ENCODE measurements around the gene SH3BGR. TPM values are rescaled to one million over a fixed set of nuclear protein-coding genes. Genes with fewer than 3 reads are reported as not detected.

SH3BGR gene
- total RNA-seq, 1 experiment from 2014 or later, result 0.82 TPM

DNA sequence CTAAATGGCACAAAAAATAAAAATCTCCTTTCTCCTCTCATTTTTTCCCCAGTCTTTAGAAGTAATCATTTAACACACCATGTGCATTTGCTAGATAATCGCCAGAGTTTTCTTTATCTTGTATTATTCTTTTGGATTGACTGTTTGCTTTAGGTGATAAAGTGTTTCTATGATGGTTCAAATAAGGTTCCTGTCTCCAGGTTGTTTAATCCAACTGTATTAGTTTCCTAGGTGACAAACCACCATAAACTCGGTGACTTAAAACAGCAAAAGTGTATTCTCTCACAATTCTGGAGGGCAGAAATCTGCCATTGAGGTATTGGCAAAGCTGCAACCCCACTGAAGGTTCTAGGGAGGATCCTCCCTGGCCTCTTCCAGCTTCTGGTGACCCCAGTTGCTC lies 109.4 kb downstream of the SH3BGR start:
- Mint-ChIP-seq H3K27me3 (ENCODE audit: insufficient read depth, unreplicated experiment) (peaks cover 7% of the 10 kb centered on the region), H3K36me3 (ENCODE audit: insufficient read depth, unreplicated experiment) (no peaks in the 10 kb centered on the region), H3K4me3 (ENCODE audit: unreplicated experiment) (no peak overlapping the region), H3K9me3 (ENCODE audit: unreplicated experiment) (no peaks in the 10 kb centered on the region), H3K27ac (ENCODE audit: unreplicated experiment) (no peak overlapping the region), H3K4me1 (ENCODE audit: low read depth, unreplicated experiment) (no peaks in the 10 kb centered on the region)
- ChIA-PET POLR2A (no interaction called here), CTCF (no interaction called here)
- H3K4me1 ChIP-seq, result no peaks in the 10 kb centered on the region
- BruUV-seq (replicated peaks), result no TSS peak
- DNase-seq, result no peak
- no peaks in the 10 kb centered on the region for H3K9me3 ChIP-seq
- H3K4me3 ChIP-seq (ENCODE audit: low read depth, low read length), result no peak overlapping the region
- intact Hi-C loops (cut with micrococcal nuclease; ENCODE audit: unreplicated experiment), result no loop called here
- no peaks in the 10 kb centered on the region for H3K36me3 ChIP-seq (ENCODE audit: control insufficient read depth, insufficient read depth, low read length)
- no peaks in the 10 kb centered on the region for H3K27me3 ChIP-seq (replicated peaks; ENCODE audit: control insufficient read depth, insufficient read depth, low read length)
- TF ChIP-seq, protein P1, sequence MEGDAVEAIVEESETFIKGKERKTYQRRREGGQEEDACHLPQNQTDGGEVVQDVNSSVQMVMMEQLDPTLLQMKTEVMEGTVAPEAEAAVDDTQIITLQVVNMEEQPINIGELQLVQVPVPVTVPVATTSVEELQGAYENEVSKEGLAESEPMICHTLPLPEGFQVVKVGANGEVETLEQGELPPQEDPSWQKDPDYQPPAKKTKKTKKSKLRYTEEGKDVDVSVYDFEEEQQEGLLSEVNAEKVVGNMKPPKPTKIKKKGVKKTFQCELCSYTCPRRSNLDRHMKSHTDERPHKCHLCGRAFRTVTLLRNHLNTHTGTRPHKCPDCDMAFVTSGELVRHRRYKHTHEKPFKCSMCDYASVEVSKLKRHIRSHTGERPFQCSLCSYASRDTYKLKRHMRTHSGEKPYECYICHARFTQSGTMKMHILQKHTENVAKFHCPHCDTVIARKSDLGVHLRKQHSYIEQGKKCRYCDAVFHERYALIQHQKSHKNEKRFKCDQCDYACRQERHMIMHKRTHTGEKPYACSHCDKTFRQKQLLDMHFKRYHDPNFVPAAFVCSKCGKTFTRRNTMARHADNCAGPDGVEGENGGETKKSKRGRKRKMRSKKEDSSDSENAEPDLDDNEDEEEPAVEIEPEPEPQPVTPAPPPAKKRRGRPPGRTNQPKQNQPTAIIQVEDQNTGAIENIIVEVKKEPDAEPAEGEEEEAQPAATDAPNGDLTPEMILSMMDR (IDR thresholded peaks at IDR 0.05; ENCODE audit: insufficient read depth in 1 of 2, low read depth in 1 of 2, low read length in 1 of 2, severe bottlenecking in 1 of 2, unreplicated experiment in 1 of 2), result no peak

GRCh38 chr21:39562791-39563770 lies 111.3 kb downstream of the SH3BGR start:
- H3K4me1 Mint-ChIP-seq (ENCODE audit: low read depth, unreplicated experiment), result no peaks in the 10 kb centered on the region
- intact Hi-C loops (cut with micrococcal nuclease; ENCODE audit: unreplicated experiment), result no loop called here
- Histone ChIP-seq H3K4me3 (ENCODE audit: low read depth, low read length) (no peak overlapping the region), H3K4me1 (no peaks in the 10 kb centered on the region), H3K9me3 (no peaks in the 10 kb centered on the region), H3K27me3 (replicated peaks; ENCODE audit: control insufficient read depth, insufficient read depth, low read length) (no peaks in the 10 kb centered on the region), H3K36me3 (ENCODE audit: control insufficient read depth, insufficient read depth, low read length) (no peaks in the 10 kb centered on the region)
- peaks cover 7% of the 10 kb centered on the region for H3K27me3 Mint-ChIP-seq (ENCODE audit: insufficient read depth, unreplicated experiment)
- no TSS peak for BruUV-seq (replicated peaks)
- H3K27ac Mint-ChIP-seq (ENCODE audit: unreplicated experiment), result no peak overlapping the region
- TF ChIP-seq, protein P1 (IDR thresholded peaks at IDR 0.05; ENCODE audit: insufficient read depth in 1 of 2, low read depth in 1 of 2, low read length in 1 of 2, severe bottlenecking in 1 of 2, unreplicated experiment in 1 of 2), result no peak
- H3K9me3 Mint-ChIP-seq (ENCODE audit: unreplicated experiment), result no peaks in the 10 kb centered on the region
- POLR2A ChIA-PET, result no interaction called here
- H3K4me3 Mint-ChIP-seq (ENCODE audit: unreplicated experiment), result no peak overlapping the region
- no peaks in the 10 kb centered on the region for H3K36me3 Mint-ChIP-seq (ENCODE audit: insufficient read depth, unreplicated experiment)
- DNase-seq, result no peak
- CTCF ChIA-PET, result no interaction called here

GRCh38 chr21:39564200-39564599 lies 112.4 kb downstream of the SH3BGR start:
- Mint-ChIP-seq H3K9me3 (ENCODE audit: unreplicated experiment) (no peaks in the 10 kb centered on the region), H3K27ac (ENCODE audit: unreplicated experiment) (no peak overlapping the region), H3K4me1 (ENCODE audit: low read depth, unreplicated experiment) (no peaks in the 10 kb centered on the region), H3K36me3 (ENCODE audit: insufficient read depth, unreplicated experiment) (no peaks in the 10 kb centered on the region), H3K27me3 (ENCODE audit: insufficient read depth, unreplicated experiment) (peaks cover 7% of the 10 kb centered on the region), H3K4me3 (ENCODE audit: unreplicated experiment) (no peak overlapping the region)
- H3K4me3 ChIP-seq (ENCODE audit: low read depth, low read length), result no peak overlapping the region
- no peaks in the 10 kb centered on the region for H3K9me3 ChIP-seq
- intact Hi-C loops (cut with micrococcal nuclease; ENCODE audit: unreplicated experiment), result no loop called here
- BruUV-seq (replicated peaks), result no TSS peak
- TF ChIP-seq, protein P1 (IDR thresholded peaks at IDR 0.05; ENCODE audit: insufficient read depth in 1 of 2, low read depth in 1 of 2, low read length in 1 of 2, severe bottlenecking in 1 of 2, unreplicated experiment in 1 of 2), result no peak
- ChIA-PET CTCF (no interaction called here), POLR2A (no interaction called here)
- H3K27me3 ChIP-seq (replicated peaks; ENCODE audit: control insufficient read depth, insufficient read depth, low read length), result no peaks in the 10 kb centered on the region
- DNase-seq, result no peak
- H3K4me1 ChIP-seq, result no peaks in the 10 kb centered on the region
- H3K36me3 ChIP-seq (ENCODE audit: control insufficient read depth, insufficient read depth, low read length), result no peaks in the 10 kb centered on the region

Small RNAs within 50 kb of the gene (microRNA-seq; reads per million reads assigned to microRNA genes)
- gene MIR6508, result not detected

Other genes starting within 250 kb of the SH3BGR start
- 37.1 and 42.2 TPM in 2 replicates for gene BRWD1, start 138.3 kb upstream of the SH3BGR start, total RNA-seq (2022)
- gene HMGN1, start 102.9 kb upstream of the SH3BGR start, total RNA-seq (2022), result 386 and 391 TPM in 2 replicates
- 0.44 and 0.61 TPM in 2 replicates for gene LCA5L, start 6.2 kb upstream of the SH3BGR start, total RNA-seq (2022)
- gene B3GALT5, start 161.0 kb downstream of the SH3BGR start, total RNA-seq (2022), result 0.18 and 0.39 TPM in 2 replicates

Measured in Caco-2 (cell line).